HCT116 (cell line): ENCODE results near the gene APP. TPM values are rescaled to one million over a fixed set of nuclear protein-coding genes. Genes with fewer than 3 reads are reported as not detected.

Experiments
- CBX3 ChIP-seq: IDR thresholded peaks from 2 replicates; pipeline ENCODE4 v1.6.1; 2012; ENCODE audit warnings: low read depth
- CEBPB ChIP-seq: IDR thresholded peaks from 2 replicates; pipeline ENCODE4 v1.6.1; 2012; ENCODE audit warnings: low read depth
- EZH2 ChIP-seq: fragments of 200-600 bp; sonication (generic); IDR thresholded peaks from 2 replicates; pipeline ENCODE4 v1.6.1; 2017; ENCODE audit warnings: antibody characterized with exemption, mixed run types
- JUND ChIP-seq: IDR thresholded peaks from 2 replicates; pipeline ENCODE4 v1.6.1; 2012
- POLR2AphosphoS5 ChIP-seq: IDR thresholded peaks from 2 replicates; pipeline ENCODE4 v1.6.1; 2011; ENCODE audit warnings: mild to moderate bottlenecking, low read depth, low read length, moderate library complexity
- REST ChIP-seq: IDR thresholded peaks from 2 replicates; pipeline ENCODE4 v1.6.1; 2012; ENCODE audit warnings: low read depth
- SIN3A ChIP-seq: IDR thresholded peaks from 2 replicates; pipeline ENCODE4 v1.6.1; 2012; ENCODE audit warnings: low read depth
- SRF ChIP-seq: IDR thresholded peaks from 2 replicates; pipeline ENCODE4 v1.6.1; 2012; ENCODE audit warnings: low read depth
- TCF7L2 ChIP-seq: IDR thresholded peaks from 2 replicates; pipeline ENCODE4 v1.7.0; 2011; ENCODE audit warnings: borderline replicate concordance, inconsistent platforms; ENCODE audit not compliant: insufficient read depth, insufficient read length; ENCODE audit errors: extremely low read depth
- ZBTB33 ChIP-seq: IDR thresholded peaks from 2 replicates; pipeline ENCODE4 v1.6.1; 2011; ENCODE audit warnings: mild to moderate bottlenecking, low read length, moderate library complexity; ENCODE audit not compliant: insufficient replicate concordance; ENCODE audit errors: extremely low read depth
- ZNF274 ChIP-seq: fragments of 200-500 bp; sonication (Bioruptor generic); IDR thresholded peaks from 2 replicates; pipeline ENCODE4 v1.6.1; 2014; ENCODE audit warnings: mild to moderate bottlenecking, low read depth, low read length, inconsistent platforms
- total RNA-seq: library from RNA; stranded (reverse); gene quantifications from one replicate; pipeline ENCODE4 v1.2.1, GENCODE V29; 2021; ENCODE audit not compliant: unreplicated experiment

The APP gene
- total RNA-seq, 1 experiment from 2014 or later = 267 TPM

GRCh38 chr21:26127918-26128317, 42.7 kb downstream of the APP start (continued):
- TF ChIP-seq REST (no peak), ZBTB33 (no peak), TCF7L2 (no peak), ZNF274 (no peak), EZH2 (no peak), SRF (no peak), CBX3 (no peak), POLR2AphosphoS5 (no peak), CEBPB (no peak), JUND (no peak), SIN3A (no peak)
- TF ChIP-seq, all 23 proteins: peak for 0
